ENCODE results near the gene GLMP. TPM values are rescaled to one million over a fixed set of nuclear protein-coding genes. Genes with fewer than 3 reads are reported as not detected.

Gene GLMP
- total RNA-seq, 4 donors from 2014 or later = 21.9 to 49.1 (median 34.5) TPM

DNA sequence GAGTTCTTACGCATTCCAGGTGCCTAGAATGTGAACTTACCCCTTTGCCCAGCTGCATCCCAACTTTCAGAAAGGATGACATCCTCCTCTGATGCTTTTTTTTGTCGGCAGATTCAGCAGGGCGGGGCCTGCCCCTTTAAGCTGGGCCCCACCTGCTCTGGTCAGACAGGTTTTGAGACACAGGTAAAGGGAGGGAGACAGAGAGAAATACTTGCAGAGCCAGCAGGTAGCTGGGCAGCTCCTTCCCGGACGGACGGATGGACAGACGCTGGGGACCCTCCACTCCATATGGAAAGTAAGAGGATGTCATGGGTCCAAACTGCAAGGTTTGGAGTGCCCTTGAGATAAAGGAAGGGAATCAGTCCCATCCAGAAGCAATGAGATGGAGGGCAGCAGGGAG is 11.4 kb downstream of the GLMP start, which contains the start of gene TMEM79:
Gene TMEM79, plus strand, starts transcription at position 214 of the 400 bp plus-strand sequence. CDS start 902 bp downstream, outside the sequence.
- intact Hi-C loops (cut with DNase I; ENCODE audit: low total_unique reads) = no loop called here
- TF ChIP-seq CTCF (IDR thresholded peaks at IDR 0.05) = no peak
- no peak for TF ChIP-seq POLR2A (IDR thresholded peaks at IDR 0.05)
- H3K4me3 ChIP-seq (ENCODE audit: low read depth, poor library complexity, severe bottlenecking) = peak within 1 kb of the TSS; percentile 84
- WGBS, 2 donors = 55 to 73% methylated on average over 7 of the region's 7 CpGs
- DNase-seq (ENCODE audit: low spot score in 2 of 2) = no peak

DNA sequence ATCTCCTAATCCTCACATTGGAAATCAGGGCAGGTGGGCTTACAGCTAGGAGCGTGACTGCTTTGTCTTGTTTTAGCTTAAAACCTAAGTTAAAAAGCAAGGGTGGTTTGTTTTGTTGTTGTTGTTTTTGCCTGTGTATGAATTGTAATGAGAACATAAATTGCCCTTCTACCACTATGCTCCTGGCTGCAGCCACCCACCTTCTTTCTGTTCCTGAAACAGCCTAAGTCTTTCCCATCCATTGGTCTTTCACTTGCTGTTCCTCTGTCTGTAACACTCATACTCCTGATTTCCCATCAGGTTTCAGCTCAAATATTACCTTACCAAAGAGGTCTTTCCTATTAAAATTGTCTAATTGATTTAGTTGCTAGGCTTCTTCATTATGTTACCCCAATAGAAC is 12.0 kb downstream of the GLMP start:
- intact Hi-C loops (cut with DNase I; ENCODE audit: low total_unique reads) = no loop called here
- no peak for DNase-seq (ENCODE audit: low spot score in 2 of 2)
- 70 to 78% methylated on average over 1 of the region's 1 CpG for WGBS, 2 donors
- TF ChIP-seq CTCF (IDR thresholded peaks at IDR 0.05) (no peak), POLR2A (IDR thresholded peaks at IDR 0.05) (no peak)
- H3K4me3 ChIP-seq (ENCODE audit: low read depth, poor library complexity, severe bottlenecking) = no peak overlapping the region

GRCh38 chr1:156282479-156283222 is 12.8 kb downstream of the GLMP start, which contains the start of gene SMG5:
Gene SMG5 (minus strand): TSS chr1:156282825. CDS start chr1:156282680, 145 bp downstream.
- intact Hi-C loops (cut with DNase I; ENCODE audit: low total_unique reads) = no loop called here
- H3K4me3 ChIP-seq (ENCODE audit: low read depth, poor library complexity, severe bottlenecking) = peak within 1 kb of the TSS; percentile 84
- WGBS, 2 donors = 1% methylated on average over 36 to 38 of the region's 50 CpGs
- TF ChIP-seq POLR2A (IDR thresholded peaks at IDR 0.05) (peak in 1 of 2 donors; percentile 49), CTCF (IDR thresholded peaks at IDR 0.05) (no peak)
- DNase-seq (ENCODE audit: low spot score in 2 of 2) = peak; percentile 96 to 99

GRCh38 chr1:156281693-156282478 is 13.6 kb downstream of the GLMP start:
- intact Hi-C loops (cut with DNase I; ENCODE audit: low total_unique reads) = no loop called here
- DNase-seq (ENCODE audit: low spot score in 2 of 2) = no peak
- peak overlapping the region; percentile 84 for H3K4me3 ChIP-seq (ENCODE audit: low read depth, poor library complexity, severe bottlenecking)
- WGBS, 2 donors = 6 to 8% methylated on average over 22 of the region's 22 CpGs
- TF ChIP-seq CTCF (IDR thresholded peaks at IDR 0.05) (no peak), POLR2A (IDR thresholded peaks at IDR 0.05) (no peak)

DNA sequence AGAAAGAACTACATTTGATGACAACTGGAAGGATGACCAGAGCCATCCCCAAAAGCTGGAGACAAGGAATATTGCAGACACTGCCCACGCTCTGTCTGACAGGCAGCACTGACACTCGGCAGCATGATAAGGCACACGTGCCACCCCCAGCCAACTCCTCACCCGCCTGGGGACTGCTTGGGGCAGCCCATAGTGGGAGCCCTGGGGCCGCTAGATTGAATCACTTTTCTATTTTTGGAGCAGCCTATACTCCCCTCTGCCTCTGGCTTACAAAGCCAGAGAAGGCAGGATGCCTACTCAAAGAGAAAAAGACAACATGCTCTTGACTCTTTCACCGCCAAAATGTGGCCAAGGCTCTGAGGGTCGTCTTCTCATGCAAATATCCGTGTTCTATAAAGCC is 14.2 kb downstream of the GLMP start:
- TF ChIP-seq POLR2A (IDR thresholded peaks at IDR 0.05) (no peak), CTCF (IDR thresholded peaks at IDR 0.05) (no peak)
- DNase-seq (ENCODE audit: low spot score in 2 of 2) = no peak
- intact Hi-C loops (cut with DNase I; ENCODE audit: low total_unique reads) = no loop called here
- no peak overlapping the region for H3K4me3 ChIP-seq (ENCODE audit: low read depth, poor library complexity, severe bottlenecking)
- 11 to 15% methylated on average over 8 of the region's 8 CpGs for WGBS, 2 donors
